B cell (primary cell): ENCODE data around the gene PARD3B. TPM values are rescaled to one million over a fixed set of nuclear protein-coding genes. Genes with fewer than 3 reads are reported as not detected.

Experiments used
- ATAC-seq: fragments of 200-7000 bp; cut with Tn5 transposase; one replicate; pipeline ENCODE4 v1.10.0; 2021; ENCODE audit warnings: low read depth, mild to moderate bottlenecking, moderate number of reproducible peaks, moderate library complexity
- CTCF ChIA-PET: fragments of 350-600 bp; sonication (Branson Sonifier 250); formaldehyde crosslinking; loops from one replicate; lab custom pipeline; 2021; ENCODE audit warnings: antibody characterized with exemption, inconsistent platforms; lab: Charles Lee
- POLR2A ChIA-PET: fragments of 350-600 bp; sonication (Branson Sonifier 250); formaldehyde crosslinking; loops from one replicate; lab custom pipeline; 2021; ENCODE audit warnings: antibody characterized with exemption; lab: Charles Lee
- DNase-seq: peaks from one replicate; pipeline ENCODE4 v3.0.0; 2013
- H2AFZ ChIP-seq: 2 replicates; pipeline ENCODE4 v1.6.1; 2012; ENCODE audit warnings: mild to moderate bottlenecking, low read depth, low read length; ENCODE audit not compliant: insufficient read depth, poor library complexity, severe bottlenecking
- H3K27ac ChIP-seq, 2 donors: 1 replicate in 1 of 2; 2 replicates in 1 of 2; pipeline ENCODE4 v1.5.1; 2012 to 2013; ENCODE audit warnings: low read length in 2 of 2, mild to moderate bottlenecking in 2 of 2, moderate library complexity in 1 of 2
- H3K27me3 ChIP-seq, 4 experiments: fragments of 200-600 bp in 1 of 4; sonication (generic) in 1 of 4; replicated peaks in 1 of 4; 1 replicate in 2 of 4; 2 replicates in 2 of 4; pipeline versions ENCODE4 v1.6.1 to v1.7.0; 2013 to 2016; ENCODE audit warnings: low read length in 3 of 4, mild to moderate bottlenecking in 2 of 4, mixed read lengths in 1 of 4, moderate library complexity in 1 of 4; ENCODE audit not compliant: insufficient read depth in 4 of 4, control insufficient read depth in 3 of 4; ENCODE audit errors: control extremely low read depth in 1 of 4
- H3K36me3 ChIP-seq, 2 experiments: replicated peaks in 1 of 2; 1 replicate in 1 of 2; 2 replicates in 1 of 2; pipeline versions ENCODE4 v1.6.1 to v1.7.1; 2013; ENCODE audit warnings: low read length in 1 of 2; ENCODE audit not compliant: insufficient read depth in 2 of 2, control insufficient read depth in 1 of 2; ENCODE audit errors: control extremely low read depth in 1 of 2, extremely low read depth in 1 of 2
- H3K4me1 ChIP-seq, 2 donors: fragments of 200-600 bp in 1 of 2; sonication (generic) in 1 of 2; 1 replicate in 1 of 2; 2 replicates in 1 of 2; pipeline versions ENCODE4 v1.5.1 to v1.6.1; 2013 to 2017; ENCODE audit warnings: low read length in 2 of 2; ENCODE audit not compliant: control insufficient read depth in 2 of 2, insufficient read depth in 2 of 2
- H3K4me2 ChIP-seq: replicated peaks from 2 replicates; pipeline ENCODE3; 2012; ENCODE audit warnings: mild to moderate bottlenecking, low read depth, low read length; ENCODE audit not compliant: poor library complexity, severe bottlenecking
- H3K4me3 ChIP-seq, 5 experiments: fragments of 200-600 bp in 1 of 5; sonication (generic) in 1 of 5; 1 replicate in 3 of 5; 2 replicates in 2 of 5; pipeline versions ENCODE4 v1.5.1 to v1.7.0; 2011 to 2016; ENCODE audit warnings: low read length in 4 of 5, mild to moderate bottlenecking in 4 of 5, low read depth in 2 of 5, control low read depth in 1 of 5, moderate library complexity in 1 of 5; ENCODE audit not compliant: insufficient read depth in 1 of 5; ENCODE audit errors: control extremely low read depth in 1 of 5, extremely low read depth in 1 of 5
- H3K79me2 ChIP-seq: fragments of 200-600 bp; sonication (generic); one replicate; pipeline ENCODE4 v1.6.0; 2016; ENCODE audit warnings: low read length; ENCODE audit not compliant: control insufficient read depth, insufficient read depth
- H3K9ac ChIP-seq: fragments of 200-600 bp; sonication (generic); 2 replicates; pipeline ENCODE4 v1.6.1; 2017; ENCODE audit warnings: mild to moderate bottlenecking, low read length, moderate library complexity
- H3K9me3 ChIP-seq, 3 donors: one replicate each; pipeline versions ENCODE4 v1.6.1 to v1.7.1; 2013; ENCODE audit warnings: low read length in 2 of 3; ENCODE audit not compliant: control insufficient read depth in 2 of 3, insufficient read depth in 1 of 3; ENCODE audit errors: control extremely low read depth in 1 of 3
- H4K20me1 ChIP-seq: 2 replicates; pipeline ENCODE4 v1.6.0; 2012; ENCODE audit warnings: mild to moderate bottlenecking, low read length; ENCODE audit not compliant: insufficient read depth, control insufficient read depth, poor library complexity, severe bottlenecking
- H3K27ac Mint-ChIP-seq: one replicate; pipeline ENCODE4 v1.8.0; 2021; ENCODE audit warnings: mixed read lengths
- H3K27me3 Mint-ChIP-seq: one replicate; pipeline ENCODE4 v1.8.0; 2021; ENCODE audit warnings: mixed read lengths
- H3K4me1 Mint-ChIP-seq: one replicate; pipeline ENCODE4 v1.8.0; 2021; ENCODE audit warnings: mixed read lengths
- H3K4me3 Mint-ChIP-seq: one replicate; pipeline ENCODE4 v1.8.0; 2021; ENCODE audit warnings: mixed read lengths
- H3K9me3 Mint-ChIP-seq: one replicate; pipeline ENCODE4 v1.8.0; 2022; ENCODE audit warnings: mixed read lengths; ENCODE audit not compliant: insufficient read depth
- CTCF ChIP-seq: fragments of 200-600 bp; IDR thresholded peaks from one replicate; pipeline ENCODE4 v1.8.0; 2022; ENCODE audit warnings: antibody characterized with exemption, mild to moderate bottlenecking
- EZH2 ChIP-seq: IDR thresholded peaks from 2 replicates; pipeline ENCODE4 v1.6.1; 2012; ENCODE audit warnings: borderline replicate concordance, low read depth, mild to moderate bottlenecking, moderate library complexity, low read length; ENCODE audit not compliant: insufficient read depth, poor library complexity, severe bottlenecking
- WGBS: methylation state at CpG from one replicate; pipeline ENCODE4 v1.1.5; 2013; ENCODE audit warnings: missing lambda C conversion rate; ENCODE audit not compliant: insufficient coverage; 5-methylcytosine and 5-hydroxymethylcytosine counted together
- intact Hi-C: fragments of 100-400 bp; cut with micrococcal nuclease; formaldehyde crosslinking; loops from one replicate; pipeline ENCODE4 v1.10.0; 2022
- polyA plus RNA-seq: library from polyadenylated mRNA; depleted of rRNA; stranded (reverse); fragments of >200 nt; gene quantifications from 2 replicates; pipeline ENCODE4 v1.2.3, GENCODE V29; 2012
- total RNA-seq, 2 donors: library from RNA; stranded (reverse); fragments of 120-200 nt in 1 of 2; gene quantifications; 1 replicate in 1 of 2; 2 replicates in 1 of 2; pipeline versions ENCODE4 v1.2.3 to v1.2.4, GENCODE V29; 2013 to 2022

The PARD3B gene
- total and polyA plus RNA-seq, 2 donors (not counting 1 experiment from before 2014, with no cell fraction given) = not detected

DNA sequence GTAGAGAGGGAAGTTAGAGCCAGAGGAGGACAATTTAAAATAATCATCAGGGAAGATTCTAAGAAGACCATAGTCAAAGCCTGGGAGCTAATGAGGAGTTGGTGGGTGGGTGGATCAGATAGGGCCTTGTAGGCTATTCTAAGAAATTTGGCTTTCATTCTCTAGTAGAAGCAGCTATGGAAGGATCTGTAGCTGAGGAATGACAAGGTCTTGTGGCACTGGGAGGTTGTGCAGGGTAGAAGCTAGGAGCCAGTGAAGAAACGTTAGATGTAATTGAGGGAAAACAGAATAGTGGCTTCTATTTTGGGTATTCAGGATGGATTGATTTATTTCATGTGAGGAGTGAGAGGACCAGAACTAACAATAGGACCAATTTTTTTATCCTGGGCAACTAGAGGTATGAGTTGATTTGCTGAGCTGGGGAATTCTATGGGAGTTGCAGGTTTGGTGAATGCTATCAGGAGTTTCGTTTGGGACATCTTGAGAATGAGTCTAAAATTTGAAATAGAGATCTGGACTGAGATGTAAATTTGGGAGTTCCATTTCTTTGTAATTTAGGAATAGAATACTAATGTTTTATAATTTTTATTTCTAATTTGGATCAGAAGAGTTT lies 371.9 kb downstream of the PARD3B start:
- Histone ChIP-seq H3K9ac (no peak overlapping the region), H3K4me1 (no peaks in the 10 kb centered on the region), H3K4me2 (no peak overlapping the region), H3K27ac (no peak overlapping the region), H3K9me3 (no peaks in the 10 kb centered on the region), H3K36me3 (no peaks in the 10 kb centered on the region), H3K27me3 (no peaks in the 10 kb centered on the region), H4K20me1 (no peaks in the 10 kb centered on the region), H3K79me2 (no peaks in the 10 kb centered on the region), H3K4me3 (no peak overlapping the region), H2AFZ (no peak overlapping the region)
- intact Hi-C loops = no loop called here
- Mint-ChIP-seq H3K27me3 (no peaks in the 10 kb centered on the region), H3K9me3 (no peaks in the 10 kb centered on the region), H3K4me3 (no peak overlapping the region), H3K27ac (no peak overlapping the region), H3K4me1 (no peaks in the 10 kb centered on the region)
- DNase-seq (no peak), ATAC-seq (no peak)
- 100% methylated on average over 1 of the region's 2 CpGs for WGBS
- CTCF ChIA-PET = no interaction called here
- TF ChIP-seq CTCF (no peak), EZH2 (no peak)
- POLR2A ChIA-PET = no interaction called here

GRCh38 chr2:204920776-204921175 lies 375.5 kb downstream of the PARD3B start:
- ChIA-PET POLR2A (no interaction called here), CTCF (no interaction called here)
- no peak for TF ChIP-seq EZH2
- no peak for TF ChIP-seq CTCF

More at GRCh38 chr2:204920776-204921175, 375.5 kb downstream of the PARD3B start:
- Mint-ChIP-seq H3K9me3 (no peaks in the 10 kb centered on the region), H3K4me1 (no peaks in the 10 kb centered on the region), H3K4me3 (no peak overlapping the region), H3K27me3 (no peaks in the 10 kb centered on the region), H3K27ac (no peak overlapping the region)
- no peaks in the 10 kb centered on the region for H4K20me1 ChIP-seq
- intact Hi-C loops = no loop called here
- H3K79me2 ChIP-seq = no peaks in the 10 kb centered on the region
- WGBS = 100% methylated on average over 2 of the region's 2 CpGs
- H3K4me3 ChIP-seq = no peak overlapping the region
- no peaks in the 10 kb centered on the region for H3K27me3 ChIP-seq
- H3K27ac ChIP-seq = no peak overlapping the region
- no peaks in the 10 kb centered on the region for H3K36me3 ChIP-seq
- DNase-seq (no peak), ATAC-seq (no peak)
- no peaks in the 10 kb centered on the region for H3K4me1 ChIP-seq
- H2AFZ ChIP-seq = no peak overlapping the region
- no peak overlapping the region for H3K4me2 ChIP-seq
- H3K9me3 ChIP-seq = no peaks in the 10 kb centered on the region
- no peak overlapping the region for H3K9ac ChIP-seq
